Stimulated activated CD8-positive, alpha-beta memory T cell treated with anti-CD3 and anti-CD28 coated beads, Interleukin-7, amount 100 ng/mL, for 1 hour (primary cell): ENCODE data around the gene RASGRP3.
A peak's percentile ranks its signal among the peaks of the same experiment; 100 is the strongest.

ENCODE experiments used
- DNase-seq, 2 donors: peaks; one replicate each; pipeline ENCODE4 v3.0.0-alpha.2; 2020; ENCODE audit warnings: low read depth in 2 of 2

Gene RASGRP3

GRCh38 chr2:33577668-33578067 is 101.2 kb downstream of the RASGRP3 start:
- DNase-seq, result no peak

- DNase-seq, result no peak
Measured at GRCh38 chr2:33579227-33579626, 102.8 kb downstream of the RASGRP3 start.

- no peak for DNase-seq
Measured at GRCh38 chr2:33581872-33582271, 105.4 kb downstream of the RASGRP3 start.

GRCh38 chr2:33583194-33583938 is 106.9 kb downstream of the RASGRP3 start:
- DNase-seq, result no peak

GRCh38 chr2:33586766-33587165 is 110.3 kb downstream of the RASGRP3 start:
- DNase-seq, result no peak

GRCh38 chr2:33588232-33588631 is 111.8 kb downstream of the RASGRP3 start:
- no peak for DNase-seq

- DNase-seq, result no peak
Measured at GRCh38 chr2:33589444-33589843, 113.0 kb downstream of the RASGRP3 start.

GRCh38 chr2:33595385-33595784 is 118.9 kb downstream of the RASGRP3 start:
- no peak for DNase-seq

- no peak for DNase-seq
Measured at GRCh38 chr2:33597026-33597425, 120.6 kb downstream of the RASGRP3 start.

- peak in 1 of 2 donors; percentile 19 for DNase-seq
Measured at GRCh38 chr2:33598561-33599174, 122.2 kb downstream of the RASGRP3 start.

- peak; percentile 97 to 98 for DNase-seq
Measured at GRCh38 chr2:33599175-33599942, 122.9 kb downstream of the RASGRP3 start, which contains the start of gene FAM98A. FAM98A (minus strand) TSS chr2:33599299; CDS start chr2:33599221, 78 bp downstream.

- no peak for DNase-seq
Measured at GRCh38 chr2:33599943-33600192, 123.4 kb downstream of the RASGRP3 start.

GRCh38 chr2:33602201-33602830 is 125.9 kb downstream of the RASGRP3 start:
- DNase-seq, result no peak

GRCh38 chr2:33603416-33603815 is 127.0 kb downstream of the RASGRP3 start:
- DNase-seq, result no peak

- no peak for DNase-seq
Measured at GRCh38 chr2:33605056-33605455, 128.6 kb downstream of the RASGRP3 start.

GRCh38 chr2:33606100-33606499 is 129.7 kb downstream of the RASGRP3 start:
- DNase-seq, result no peak

- no peak for DNase-seq
Measured at GRCh38 chr2:33606622-33607021, 130.2 kb downstream of the RASGRP3 start.

- DNase-seq, result no peak
Measured at GRCh38 chr2:33607251-33607721, 130.8 kb downstream of the RASGRP3 start.

- DNase-seq, result no peak
Measured at GRCh38 chr2:33607905-33608304, 131.5 kb downstream of the RASGRP3 start.

GRCh38 chr2:33614190-33614589 is 137.7 kb downstream of the RASGRP3 start:
- no peak for DNase-seq
